Measurements from ENCODE around the gene NSD1. TPM values are rescaled to one million over a fixed set of nuclear protein-coding genes. Genes with fewer than 3 reads are reported as not detected.

The NSD1 gene
- total and polyA plus RNA-seq, 7 experiments from 2014 or later = 57.0 to 126 (median 114) TPM

GRCh38 chr5:177349362-177349647, 215.7 kb downstream of the NSD1 start:
- Mint-ChIP-seq H3K4me1 (peaks cover 44 to 63% (median 54%) of the 10 kb centered on the region in 7 donors), H3K9me3 (peaks cover 0 to under 1% (median 0%) of the 10 kb centered on the region in 11 donors), H3K27me3 (no peaks in the 10 kb centered on the region), H3K27ac (peak overlapping the region in 6 of 9 donors; percentile 58 to 99 (median 73)), H3K36me3 (peaks cover 4 to 22% (median 7%) of the 10 kb centered on the region in 5 donors), H3K4me3 (peak overlapping the region; percentile 54 to 99 (median 96))
- DNase-seq (no peak), ATAC-seq (no peak)
- Histone ChIP-seq H3K27me3 (ENCODE audit: control insufficient read depth in 2 of 2, insufficient read depth in 2 of 2, low read length in 2 of 2) (no peaks in the 10 kb centered on the region), H3K9me3 (ENCODE audit: control insufficient read depth in 2 of 3, low read length in 3 of 3) (no peaks in the 10 kb centered on the region), H3K4me3 (ENCODE audit: low read length) (no peak overlapping the region), H3K36me3 (ENCODE audit: control insufficient read depth in 2 of 3, insufficient read depth in 3 of 3, low read length in 3 of 3) (peaks cover 0 to 41% (median 5%) of the 10 kb centered on the region in 3 experiments), H3K4me1 (ENCODE audit: control insufficient read depth in 2 of 2, insufficient read depth in 2 of 2, low read length in 2 of 2) (peaks cover 29 to 35% of the 10 kb centered on the region in 2 donors), H3K27ac (ENCODE audit: low read depth, low read length) (no peak overlapping the region)
- intact Hi-C loops (cut with micrococcal nuclease) = no loop called here
- ChIA-PET POLR2A (interaction anchor here (0.8 to 1.3 kb wide), 2 partner anchors 22 to 46 kb away, joined by 3 read pairs; partner anchors contain the start of genes PRELID1 and RAB24), CTCF (interaction anchor here (0.6 to 0.7 kb wide), 2 partner anchors 37 to 106 kb away, joined by 3 to 4 read pairs; no protein-coding TSS in a partner anchor)

GRCh38 chr5:177349762-177350161, 216.2 kb downstream of the NSD1 start:
- Histone ChIP-seq H3K36me3 (ENCODE audit: control insufficient read depth in 2 of 3, insufficient read depth in 3 of 3, low read length in 3 of 3) (peaks cover 0 to 40% (median 5%) of the 10 kb centered on the region in 3 experiments), H3K27ac (ENCODE audit: low read depth, low read length) (peak overlapping the region; percentile 4), H3K9me3 (ENCODE audit: control insufficient read depth in 2 of 3, low read length in 3 of 3) (no peaks in the 10 kb centered on the region), H3K4me1 (ENCODE audit: control insufficient read depth in 2 of 2, insufficient read depth in 2 of 2, low read length in 2 of 2) (peaks cover 29 to 35% of the 10 kb centered on the region in 2 donors), H3K27me3 (ENCODE audit: control insufficient read depth in 2 of 2, insufficient read depth in 2 of 2, low read length in 2 of 2) (no peaks in the 10 kb centered on the region), H3K4me3 (ENCODE audit: low read length) (no peak overlapping the region)
- H3K27ac Mint-ChIP-seq = peak overlapping the region; percentile 58 to 100 (median 74)
- ChIA-PET POLR2A (interaction anchor here (0.8 kb wide), 1 partner anchor 46 kb away, joined by 3 read pairs; the partner anchor contains the start of genes PRELID1 and RAB24), CTCF (interaction anchor here (1.3 to 3.4 kb wide), 2 partner anchors 21 to 35 kb away, joined by 4 to 13 read pairs; no protein-coding TSS in a partner anchor)
- ATAC-seq (no peak), DNase-seq (no peak)
- peak overlapping the region; percentile 71 to 99 (median 98) for H3K4me3 Mint-ChIP-seq
- H3K9me3 Mint-ChIP-seq = peaks cover 0 to 5% (median 0%) of the 10 kb centered on the region in 11 donors
- H3K4me1 Mint-ChIP-seq = peaks cover 47 to 68% (median 58%) of the 10 kb centered on the region in 7 donors
- H3K36me3 Mint-ChIP-seq = peaks cover 4 to 22% (median 7%) of the 10 kb centered on the region in 5 donors
- no peaks in the 10 kb centered on the region for H3K27me3 Mint-ChIP-seq
- intact Hi-C loops (cut with micrococcal nuclease) = loop anchor here (2.0 to 5.0 kb wide), 5 partner anchors 21 to 961 kb away; partner anchors contain the start of genes HIGD2A (in 1 of the 2), NOP16 (in 1 of the 2), NSD1 (in 1 of the 2) and RNF44 (in 1 of the 2)

Other genes starting within 250 kb of the NSD1 start
- 100 to 1,000 TPM in 1 of 5 experiments, 10 to 100 TPM in 1, 1 to 10 TPM in 2, under 1 TPM in 1; 0.27 to 118 (median 2.6) TPM for gene HK3, start 234.4 kb upstream of the NSD1 start, total RNA-seq
- gene HK3, start 234.4 kb upstream of the NSD1 start, polyA plus RNA-seq = under 1 TPM in 1 of 2 donors, not detected in 1; 0.55 TPM
- gene UIMC1, start 127.0 kb upstream of the NSD1 start, total RNA-seq = 10 to 100 TPM; 52.9 to 60.8 (median 59.9) TPM
- 10 to 100 TPM; 17.5 to 37.0 TPM for gene UIMC1, start 127.0 kb upstream of the NSD1 start, polyA plus RNA-seq
- 10 to 100 TPM; 18.1 to 28.2 (median 24.0) TPM for gene ZNF346, start 111.1 kb upstream of the NSD1 start, total RNA-seq
- 10 to 100 TPM; 13.4 to 23.9 TPM for gene ZNF346, start 111.1 kb upstream of the NSD1 start, polyA plus RNA-seq
- gene FGFR4, start 46.9 kb upstream of the NSD1 start, total RNA-seq = 1 to 10 TPM; 1.3 to 3.6 (median 3.1) TPM
- under 1 TPM; 0.20 to 0.40 TPM for gene FGFR4, start 46.9 kb upstream of the NSD1 start, polyA plus RNA-seq
- 10 to 100 TPM; 18.0 to 47.5 (median 24.3) TPM for gene RAB24, start 169.9 kb downstream of the NSD1 start, total RNA-seq
- gene RAB24, start 169.9 kb downstream of the NSD1 start, polyA plus RNA-seq = 10 to 100 TPM; 14.9 to 17.1 TPM
- gene PRELID1, start 170.0 kb downstream of the NSD1 start, total RNA-seq = 100 to 1,000 TPM in 1 of 5 experiments, 10 to 100 TPM in 4; 49.0 to 172 (median 57.2) TPM
- 100 to 1,000 TPM; 155 to 177 TPM for gene PRELID1, start 170.0 kb downstream of the NSD1 start, polyA plus RNA-seq
- 10 to 100 TPM in 4 of 5 experiments, 1 to 10 TPM in 1; 8.8 to 39.8 (median 18.3) TPM for gene MXD3, start 178.1 kb downstream of the NSD1 start, total RNA-seq
- gene MXD3, start 178.1 kb downstream of the NSD1 start, polyA plus RNA-seq = under 1 TPM; 0.63 to 0.75 TPM
- 100 to 1,000 TPM in 2 of 5 experiments, 10 to 100 TPM in 3; 71.8 to 144 (median 99.7) TPM for gene LMAN2, start 217.9 kb downstream of the NSD1 start, total RNA-seq
- gene LMAN2, start 217.9 kb downstream of the NSD1 start, polyA plus RNA-seq = 100 to 1,000 TPM; 194 to 202 TPM
- 100 to 1,000 TPM in 3 of 5 experiments, 10 to 100 TPM in 2; 68.4 to 196 (median 112) TPM for gene RGS14, start 224.2 kb downstream of the NSD1 start, total RNA-seq
- gene RGS14, start 224.2 kb downstream of the NSD1 start, polyA plus RNA-seq = 100 to 1,000 TPM in 1 of 2 donors, 10 to 100 TPM in 1; 32.9 to 100 TPM

Measured in naive thymus-derived CD4-positive, alpha-beta T cell (primary cell).